ENCODE data around the gene RIIAD1.

DNA sequence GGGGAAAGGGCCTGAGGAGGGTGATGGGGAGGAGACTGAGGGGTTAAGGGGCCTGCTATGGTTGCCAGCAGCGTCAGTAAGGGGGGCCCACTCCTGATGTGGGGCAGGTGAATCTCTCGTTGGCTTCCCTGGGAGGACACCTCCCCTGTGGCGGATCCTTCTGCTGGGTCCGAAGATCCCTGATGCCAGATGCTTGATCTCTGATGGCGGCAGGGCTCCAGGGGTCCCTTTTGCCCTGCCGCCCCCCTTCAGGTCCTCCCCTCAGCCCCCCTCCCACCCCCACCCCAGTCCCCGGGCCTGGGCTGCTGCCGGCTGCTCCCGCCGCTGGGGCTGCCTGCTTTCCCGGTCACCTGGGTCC, 4.9 kb upstream of the RIIAD1 start:
- TF ChIP-seq CTCF (IDR thresholded peaks at IDR 0.05; ENCODE audit: low read depth, low read length, poor library complexity, severe bottlenecking) (no peak), EZH2phosphoT487 (IDR thresholded peaks at IDR 0.05; ENCODE audit: borderline replicate concordance, low read length) (no peak)

Measured in DOHH2 (cell line).